Measurements from ENCODE around the gene SMAD6. TPM values are rescaled to one million over a fixed set of nuclear protein-coding genes. Genes with fewer than 3 reads are reported as not detected.

Gene SMAD6
- total and polyA plus RNA-seq, 9 donors = 3.8 to 20.3 (median 13.9) TPM

GRCh38 chr15:66722757-66723540 is 20.9 kb downstream of the SMAD6 start:
- Histone ChIP-seq H3K36me3 (no peaks in the 10 kb centered on the region), H3K4me1 (ENCODE audit: insufficient read depth) (peaks cover 6% of the 10 kb centered on the region), H3K27ac (no peak overlapping the region), H3K27me3 (no peaks in the 10 kb centered on the region), H3K9me3 (no peaks in the 10 kb centered on the region), H3K4me3 (no peak overlapping the region)
- no peak for DNase-seq
- 74 to 85% (median 79%) methylated on average over 5 of the region's 5 CpGs for WGBS, 3 donors
- TF ChIP-seq POLR2A (IDR thresholded peaks at IDR 0.05) (no peak), CTCF (IDR thresholded peaks at IDR 0.05) (no peak), EP300 (IDR thresholded peaks at IDR 0.05) (no peak)
- intact Hi-C loops (cut with DNase I) = no loop called here

- 88 to 93% (median 88%) methylated on average over 1 of the region's 1 CpG for WGBS, 3 donors
- no peak overlapping the region for H3K4me3 ChIP-seq
- no peak for TF ChIP-seq EP300 (IDR thresholded peaks at IDR 0.05)
- no peak for TF ChIP-seq CTCF (IDR thresholded peaks at IDR 0.05)
- no peak for TF ChIP-seq POLR2A (IDR thresholded peaks at IDR 0.05)
- no peaks in the 10 kb centered on the region for H3K27me3 ChIP-seq
- intact Hi-C loops (cut with DNase I) = no loop called here
- no peak overlapping the region for H3K27ac ChIP-seq
- H3K4me1 ChIP-seq (ENCODE audit: insufficient read depth) = peaks cover 9% of the 10 kb centered on the region
- no peaks in the 10 kb centered on the region for H3K9me3 ChIP-seq
- no peak for DNase-seq
- no peaks in the 10 kb centered on the region for H3K36me3 ChIP-seq
Observed at GRCh38 chr15:66723826-66724731, 22.0 kb downstream of the SMAD6 start.

GRCh38 chr15:66724732-66725463 is 22.9 kb downstream of the SMAD6 start:
- peaks cover 10% of the 10 kb centered on the region for H3K4me1 ChIP-seq (ENCODE audit: insufficient read depth)

More at GRCh38 chr15:66724732-66725463, 22.9 kb downstream of the SMAD6 start:
- intact Hi-C loops (cut with DNase I) = no loop called here
- Histone ChIP-seq H3K4me3 (no peak overlapping the region), H3K27me3 (no peaks in the 10 kb centered on the region), H3K36me3 (no peaks in the 10 kb centered on the region), H3K27ac (no peak overlapping the region), H3K9me3 (no peaks in the 10 kb centered on the region)
- TF ChIP-seq CTCF (IDR thresholded peaks at IDR 0.05) (no peak), POLR2A (IDR thresholded peaks at IDR 0.05) (no peak), EP300 (IDR thresholded peaks at IDR 0.05) (no peak)
- 61 to 64% (median 63%) methylated on average over 14 of the region's 14 CpGs for WGBS, 3 donors
- DNase-seq = no peak
